SK-N-SH (cell line): ENCODE measurements around the gene EN1.

Source experiments
- EP300 ChIP-seq, 2 experiments: IDR thresholded peaks; 2 replicates each; pipeline versions ENCODE4 v1.4.0 to v1.6.1; 2012; ENCODE audit warnings: borderline replicate concordance in 1 of 2, low read depth in 1 of 2, low read length in 1 of 2
- EZH2phosphoT487 ChIP-seq: fragments of 200-600 bp; sonication (generic); IDR thresholded peaks from 2 replicates; pipeline ENCODE4 v1.6.1; 2017; ENCODE audit warnings: low read depth, mixed run types, mild to moderate bottlenecking, antibody characterized with exemption, moderate library complexity, borderline replicate concordance
- FOXM1 ChIP-seq: IDR thresholded peaks from 2 replicates; pipeline ENCODE4 v1.4.0; 2012; ENCODE audit warnings: low read depth, mild to moderate bottlenecking
- GATA2 ChIP-seq: sonication (generic); formaldehyde crosslinking; IDR thresholded peaks from 2 replicates; pipeline ENCODE4 v1.5.0; 2020; ENCODE audit warnings: mild to moderate bottlenecking, missing genetic modification reagents
- MAX ChIP-seq: IDR thresholded peaks from 2 replicates; pipeline ENCODE4 v1.4.0; 2012; ENCODE audit warnings: low read depth
- MEF2A ChIP-seq: IDR thresholded peaks from 2 replicates; pipeline ENCODE4 v1.4.0; 2012; ENCODE audit warnings: low read depth, borderline replicate concordance
- MXI1 ChIP-seq: IDR thresholded peaks from 2 replicates; pipeline ENCODE4 v1.6.1; 2012; ENCODE audit warnings: mild to moderate bottlenecking, low read depth, low read length, improper control_type of control experiment
- NFIC ChIP-seq: IDR thresholded peaks from 2 replicates; pipeline ENCODE4 v1.4.0; 2012; ENCODE audit warnings: borderline replicate concordance
- POLR2AphosphoS5 ChIP-seq: IDR thresholded peaks from 2 replicates; pipeline ENCODE4 v1.6.1; 2012; ENCODE audit warnings: low read depth, low read length
- RAD21 ChIP-seq: IDR thresholded peaks from 2 replicates; pipeline ENCODE4 v1.6.1; 2012; ENCODE audit warnings: mild to moderate bottlenecking, low read length
- RCOR1 ChIP-seq: fragments of 150-350 bp; IDR thresholded peaks from 2 replicates; pipeline ENCODE4 v1.6.1; 2017; ENCODE audit warnings: antibody characterized with exemption, low read length
- TCF12 ChIP-seq: IDR thresholded peaks from 2 replicates; pipeline ENCODE4 v1.4.0; 2012
- TF ChIP-seq, protein P1 (sequence below): fragments of 200-600 bp; sonication (generic); IDR thresholded peaks from 2 replicates; pipeline ENCODE4 v1.6.1; 2017; ENCODE audit warnings: antibody characterized with exemption, mild to moderate bottlenecking, moderate library complexity
- TF ChIP-seq, protein P2 (sequence below): IDR thresholded peaks from 2 replicates; pipeline ENCODE4 v1.6.1; 2012; ENCODE audit warnings: mild to moderate bottlenecking, low read depth, low read length, moderate library complexity

DNA sequence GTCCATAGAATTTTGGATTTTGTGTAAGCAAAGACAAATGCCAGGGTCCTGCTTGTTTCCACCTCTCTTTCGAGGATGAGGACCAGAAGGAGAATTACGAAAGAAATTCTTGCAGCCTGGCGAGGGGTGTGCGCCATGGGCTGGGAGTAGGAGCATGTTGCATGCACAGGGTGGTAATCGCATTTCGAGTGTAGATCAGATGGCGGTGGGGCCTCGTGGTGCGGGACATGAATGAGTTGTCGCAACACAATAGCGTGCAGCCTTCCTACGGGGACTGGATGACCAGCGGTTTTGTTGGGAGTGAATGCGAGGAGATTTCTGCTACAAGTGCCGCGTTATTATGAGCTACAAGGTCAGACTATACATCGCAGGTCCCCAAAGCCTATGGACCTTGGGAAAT, 4.2 kb upstream of the EN1 start:
- no peak for TF ChIP-seq EZH2phosphoT487
- TF ChIP-seq, protein P1, sequence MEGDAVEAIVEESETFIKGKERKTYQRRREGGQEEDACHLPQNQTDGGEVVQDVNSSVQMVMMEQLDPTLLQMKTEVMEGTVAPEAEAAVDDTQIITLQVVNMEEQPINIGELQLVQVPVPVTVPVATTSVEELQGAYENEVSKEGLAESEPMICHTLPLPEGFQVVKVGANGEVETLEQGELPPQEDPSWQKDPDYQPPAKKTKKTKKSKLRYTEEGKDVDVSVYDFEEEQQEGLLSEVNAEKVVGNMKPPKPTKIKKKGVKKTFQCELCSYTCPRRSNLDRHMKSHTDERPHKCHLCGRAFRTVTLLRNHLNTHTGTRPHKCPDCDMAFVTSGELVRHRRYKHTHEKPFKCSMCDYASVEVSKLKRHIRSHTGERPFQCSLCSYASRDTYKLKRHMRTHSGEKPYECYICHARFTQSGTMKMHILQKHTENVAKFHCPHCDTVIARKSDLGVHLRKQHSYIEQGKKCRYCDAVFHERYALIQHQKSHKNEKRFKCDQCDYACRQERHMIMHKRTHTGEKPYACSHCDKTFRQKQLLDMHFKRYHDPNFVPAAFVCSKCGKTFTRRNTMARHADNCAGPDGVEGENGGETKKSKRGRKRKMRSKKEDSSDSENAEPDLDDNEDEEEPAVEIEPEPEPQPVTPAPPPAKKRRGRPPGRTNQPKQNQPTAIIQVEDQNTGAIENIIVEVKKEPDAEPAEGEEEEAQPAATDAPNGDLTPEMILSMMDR, result no peak
- TF ChIP-seq MAX, result no peak
- TF ChIP-seq RCOR1, result no peak
- TF ChIP-seq NFIC, result no peak
- no peak for TF ChIP-seq RAD21
- TF ChIP-seq MXI1, result no peak
- no peak for TF ChIP-seq EP300 (IDR thresholded peaks at IDR 0.05; ENCODE audit: borderline replicate concordance in 1 of 2, low read depth in 1 of 2, low read length in 1 of 2)
- TF ChIP-seq POLR2AphosphoS5, result no peak
- no peak for TF ChIP-seq FOXM1
- TF ChIP-seq, protein P2, sequence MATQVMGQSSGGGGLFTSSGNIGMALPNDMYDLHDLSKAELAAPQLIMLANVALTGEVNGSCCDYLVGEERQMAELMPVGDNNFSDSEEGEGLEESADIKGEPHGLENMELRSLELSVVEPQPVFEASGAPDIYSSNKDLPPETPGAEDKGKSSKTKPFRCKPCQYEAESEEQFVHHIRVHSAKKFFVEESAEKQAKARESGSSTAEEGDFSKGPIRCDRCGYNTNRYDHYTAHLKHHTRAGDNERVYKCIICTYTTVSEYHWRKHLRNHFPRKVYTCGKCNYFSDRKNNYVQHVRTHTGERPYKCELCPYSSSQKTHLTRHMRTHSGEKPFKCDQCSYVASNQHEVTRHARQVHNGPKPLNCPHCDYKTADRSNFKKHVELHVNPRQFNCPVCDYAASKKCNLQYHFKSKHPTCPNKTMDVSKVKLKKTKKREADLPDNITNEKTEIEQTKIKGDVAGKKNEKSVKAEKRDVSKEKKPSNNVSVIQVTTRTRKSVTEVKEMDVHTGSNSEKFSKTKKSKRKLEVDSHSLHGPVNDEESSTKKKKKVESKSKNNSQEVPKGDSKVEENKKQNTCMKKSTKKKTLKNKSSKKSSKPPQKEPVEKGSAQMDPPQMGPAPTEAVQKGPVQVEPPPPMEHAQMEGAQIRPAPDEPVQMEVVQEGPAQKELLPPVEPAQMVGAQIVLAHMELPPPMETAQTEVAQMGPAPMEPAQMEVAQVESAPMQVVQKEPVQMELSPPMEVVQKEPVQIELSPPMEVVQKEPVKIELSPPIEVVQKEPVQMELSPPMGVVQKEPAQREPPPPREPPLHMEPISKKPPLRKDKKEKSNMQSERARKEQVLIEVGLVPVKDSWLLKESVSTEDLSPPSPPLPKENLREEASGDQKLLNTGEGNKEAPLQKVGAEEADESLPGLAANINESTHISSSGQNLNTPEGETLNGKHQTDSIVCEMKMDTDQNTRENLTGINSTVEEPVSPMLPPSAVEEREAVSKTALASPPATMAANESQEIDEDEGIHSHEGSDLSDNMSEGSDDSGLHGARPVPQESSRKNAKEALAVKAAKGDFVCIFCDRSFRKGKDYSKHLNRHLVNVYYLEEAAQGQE, result no peak
- TF ChIP-seq MEF2A, result no peak
- TF ChIP-seq TCF12, result no peak
- no peak for TF ChIP-seq GATA2 (CRISPR knock-in tag)
